Activated gamma-delta T cell (primary cell): ENCODE measurements around the gene MRGPRX2.

Experiments
- DNase-seq: peaks from one replicate; lab custom pipeline; 2025; lab: John Stamatoyannopoulos, UW

MRGPRX2 gene

DNA sequence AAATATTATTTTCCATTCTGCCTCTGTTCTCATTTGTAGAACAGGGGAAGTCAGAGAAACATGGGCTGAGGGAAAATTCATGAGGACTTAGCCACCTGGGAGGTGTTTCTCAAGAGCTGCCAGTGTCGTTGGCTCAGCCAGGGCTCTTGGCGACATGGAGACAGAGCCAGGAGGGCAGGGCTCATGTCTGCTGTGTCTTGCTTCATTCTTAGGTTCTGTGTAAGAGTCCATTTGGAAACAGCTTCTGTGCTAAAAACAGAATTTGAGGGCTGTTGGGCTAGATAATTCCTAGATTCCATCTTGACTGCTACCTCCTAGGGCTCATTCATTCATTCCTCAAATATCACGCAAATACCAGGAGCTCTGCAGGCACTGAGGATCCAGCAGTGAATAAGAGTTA, 15.1 kb upstream of the MRGPRX2 start:
- DNase-seq: no peak

DNA sequence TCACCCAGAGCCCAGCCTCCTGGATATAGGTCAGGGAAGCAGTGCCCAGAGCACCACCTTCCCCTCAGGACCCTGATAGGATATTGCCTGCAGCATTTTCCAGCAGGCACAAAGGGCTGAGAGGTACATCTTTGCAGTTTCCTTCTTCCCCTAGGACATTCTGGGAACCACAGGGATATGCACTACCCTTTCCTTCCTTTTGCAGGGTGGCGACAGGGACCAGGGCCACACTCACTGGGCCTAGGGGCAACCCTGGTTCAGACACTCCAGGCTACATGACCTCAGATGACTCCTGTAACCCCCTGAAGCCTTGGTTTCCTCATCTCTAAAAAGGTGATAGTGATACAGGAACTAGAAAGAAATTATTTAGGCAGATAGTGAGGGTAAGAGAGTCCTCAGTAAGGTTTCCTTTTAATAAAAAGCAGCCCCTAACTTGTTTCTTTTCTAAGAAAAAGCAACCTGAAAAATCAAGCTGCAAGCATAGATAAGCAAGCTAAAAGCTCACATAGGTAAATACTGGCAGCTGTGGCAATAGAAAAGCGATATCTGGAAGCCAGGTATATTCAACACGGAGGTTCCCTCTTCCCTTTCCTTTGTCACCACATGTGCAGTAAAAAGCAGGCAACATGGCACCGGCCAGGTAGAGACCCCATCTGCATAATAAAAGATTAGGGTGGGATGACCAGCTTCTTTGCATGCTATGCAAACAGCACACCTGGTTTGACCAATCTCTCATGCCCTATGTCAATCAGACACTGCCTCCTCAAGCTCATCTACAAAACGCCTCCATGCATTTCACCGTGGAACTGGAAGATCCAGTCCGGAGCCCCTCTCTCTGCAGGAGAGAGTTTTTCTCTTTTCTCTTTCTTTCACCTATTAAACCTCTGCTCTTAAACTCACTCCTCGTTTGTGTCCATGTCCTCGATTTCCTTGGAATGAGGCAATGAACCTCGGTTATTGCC, 13.2 kb upstream of the MRGPRX2 start:
- DNase-seq: no peak

DNA sequence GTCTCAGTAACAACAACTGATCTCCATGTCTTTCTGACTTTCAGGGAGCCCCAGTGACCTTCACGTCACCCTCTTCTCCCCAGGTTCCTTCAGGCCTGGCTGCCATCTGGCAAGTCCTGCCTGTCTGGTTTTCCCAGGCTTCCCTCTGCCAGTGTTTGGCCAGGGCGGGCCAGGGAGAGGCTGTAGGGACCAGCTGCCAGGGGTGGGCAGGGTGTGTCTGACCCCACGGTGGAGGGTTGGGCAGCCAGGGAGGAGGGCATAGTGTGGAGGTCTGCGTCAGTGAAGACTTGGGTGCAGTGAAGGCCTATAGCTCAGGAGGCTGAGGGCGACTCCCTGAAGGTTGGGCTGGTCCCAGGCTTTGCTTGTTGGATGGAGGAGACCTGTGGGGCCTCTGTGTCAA, 11.9 kb upstream of the MRGPRX2 start:
- DNase-seq: no peak

DNA sequence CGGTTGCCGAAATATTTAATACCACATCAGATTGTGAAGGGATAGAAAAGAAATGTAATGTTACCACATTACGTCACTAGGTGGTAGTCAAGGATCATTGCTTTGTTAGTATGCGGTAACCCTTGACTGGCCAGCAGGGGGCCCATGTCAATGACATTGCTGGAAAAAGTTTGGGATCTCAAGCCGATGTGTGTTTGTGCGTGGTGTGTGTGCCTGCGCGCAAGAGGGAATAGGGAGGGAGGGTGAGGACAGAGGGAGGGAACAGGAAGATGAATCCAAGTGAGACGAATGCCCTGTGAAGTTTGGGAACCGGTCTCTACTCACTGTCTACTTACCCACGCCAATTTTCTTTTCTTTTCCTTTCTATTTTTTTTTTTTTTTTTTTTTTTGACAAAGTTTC, 10.7 kb upstream of the MRGPRX2 start:
- no peak for DNase-seq

DNA sequence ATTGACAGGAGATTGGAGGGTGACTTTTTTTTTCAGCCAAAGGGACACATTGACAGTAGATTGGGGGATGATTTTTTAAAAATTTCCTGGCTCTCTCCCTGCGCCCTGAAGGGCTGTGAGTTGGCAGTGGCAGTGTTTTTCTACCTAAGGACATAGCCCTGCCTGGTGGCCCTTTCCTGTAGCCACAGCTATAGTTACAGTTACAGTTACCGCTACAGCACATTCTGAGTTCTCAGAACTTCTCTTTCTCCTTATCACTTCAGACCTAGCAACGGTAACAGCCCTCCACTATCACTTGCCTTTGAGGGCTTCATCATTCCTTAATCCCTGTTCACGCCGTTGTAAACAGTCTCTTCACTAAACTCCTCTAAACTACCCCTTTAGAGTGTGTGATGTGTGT, 684 bp downstream of the MRGPRX2 start:
- DNase-seq: no peak

DNA sequence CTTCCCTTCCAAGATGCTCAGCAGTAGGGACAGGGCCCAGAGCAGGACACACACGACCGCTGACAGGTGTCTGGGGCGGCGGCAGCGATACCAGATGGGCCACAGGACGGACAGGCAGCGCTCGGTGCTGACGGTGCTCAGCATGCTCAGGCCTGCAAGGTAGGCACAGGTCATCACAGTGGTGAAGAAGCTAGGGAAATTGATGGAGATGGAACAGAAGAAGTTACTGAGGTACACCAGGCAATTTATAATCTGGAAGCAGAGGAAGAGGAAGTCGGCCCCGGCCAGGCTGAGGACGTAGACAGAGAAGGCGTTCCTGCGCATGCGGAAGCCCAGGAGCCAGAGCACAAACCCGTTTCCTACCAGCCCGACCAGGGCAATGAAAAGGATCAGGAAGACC, 4.6 kb downstream of the MRGPRX2 start:
- no peak for DNase-seq

DNA sequence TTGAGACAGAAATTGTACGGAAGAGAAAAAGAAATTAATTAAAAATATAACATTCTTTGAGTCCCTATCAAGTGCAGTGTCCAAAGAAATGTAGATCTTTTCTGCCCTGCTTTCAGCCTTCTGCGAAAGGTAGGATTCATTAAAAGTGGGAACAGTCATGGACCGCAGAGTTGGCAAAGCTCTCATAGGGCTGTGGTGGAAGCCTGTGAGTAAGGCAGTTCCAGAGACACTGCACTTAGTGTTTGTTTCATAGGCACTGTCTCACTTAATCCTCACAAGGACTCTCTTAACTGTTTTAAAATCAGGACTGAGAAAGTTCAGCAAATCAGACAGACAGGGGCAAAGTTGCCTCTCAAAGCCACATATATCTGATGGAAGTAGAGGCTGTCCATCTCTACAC, 5.5 kb downstream of the MRGPRX2 start:
- DNase-seq: no peak

DNA sequence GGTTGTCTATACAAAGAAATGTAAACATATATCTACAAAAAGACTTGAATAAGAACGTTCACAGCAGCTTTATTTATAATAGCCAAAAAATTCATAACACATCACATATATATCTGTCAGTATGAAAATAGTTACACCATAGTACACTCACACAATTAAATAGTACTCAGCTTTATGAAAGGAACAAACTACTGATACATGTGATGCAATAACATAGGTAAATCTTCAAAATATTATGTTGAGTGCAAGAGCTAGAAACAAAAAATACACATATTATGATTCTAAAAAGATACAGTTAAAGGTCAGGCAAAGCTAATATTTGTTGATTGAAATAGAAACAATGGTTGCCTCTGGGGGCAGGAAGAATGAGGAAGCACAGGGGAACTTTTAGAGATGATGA, 6.6 kb downstream of the MRGPRX2 start:
- no peak for DNase-seq

DNA sequence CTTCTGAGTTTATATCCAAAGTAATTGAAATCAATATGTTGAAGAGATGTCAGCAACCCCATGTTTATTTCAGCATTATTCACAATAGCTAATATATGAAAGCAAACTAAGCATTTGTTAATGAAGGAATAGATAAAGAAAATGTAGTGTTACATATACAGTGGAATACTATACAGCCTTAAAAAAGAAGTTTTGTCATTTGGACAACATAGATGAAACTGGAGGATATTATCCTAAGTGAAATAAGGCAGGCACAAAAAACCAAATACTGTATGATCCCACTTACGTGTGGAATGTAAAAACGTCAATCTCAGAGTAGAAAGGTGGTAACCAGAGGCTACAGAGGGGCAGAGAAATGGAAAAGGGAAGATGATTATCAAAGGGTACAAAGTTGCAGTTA, 10.2 kb downstream of the MRGPRX2 start:
- DNase-seq: no peak

DNA sequence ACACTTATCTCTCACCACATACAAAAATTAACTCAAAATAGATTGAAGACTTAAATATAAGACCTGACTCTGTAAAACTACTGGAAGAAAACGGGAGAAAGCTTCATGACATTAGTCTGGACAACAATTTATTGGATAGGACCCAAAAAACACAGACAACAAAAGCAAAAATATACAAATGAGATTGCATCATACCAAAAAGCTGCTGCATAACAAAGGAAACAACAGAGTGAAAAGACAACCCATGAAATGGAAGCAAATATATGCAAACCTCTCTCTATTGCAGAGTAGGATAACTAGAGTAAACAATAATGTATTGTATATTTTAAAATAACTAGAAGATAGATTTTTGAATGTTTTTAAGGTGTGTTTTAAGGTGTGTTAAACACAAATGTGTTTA, 11.2 kb downstream of the MRGPRX2 start:
- no peak for DNase-seq

DNA sequence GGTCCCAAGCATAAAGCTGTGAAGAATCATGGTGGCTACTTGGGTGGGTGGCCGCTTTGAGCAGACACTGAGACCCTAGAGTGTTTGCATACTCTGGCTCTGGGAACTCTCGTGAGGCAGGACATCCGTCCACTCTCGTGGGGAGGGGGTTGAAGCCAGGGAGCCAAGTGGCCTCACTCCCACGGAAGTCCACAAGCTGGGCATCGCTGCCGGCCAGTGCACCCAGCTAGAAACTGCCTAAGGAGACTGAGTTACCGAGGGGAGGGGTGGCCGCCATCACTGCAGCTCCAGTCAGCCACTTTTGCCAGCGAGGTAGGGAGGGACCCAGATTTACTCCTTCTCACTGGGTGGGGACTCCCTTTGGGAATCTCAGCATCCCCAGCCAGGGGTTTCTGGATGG, 20.5 kb downstream of the MRGPRX2 start:
- DNase-seq: no peak

DNA sequence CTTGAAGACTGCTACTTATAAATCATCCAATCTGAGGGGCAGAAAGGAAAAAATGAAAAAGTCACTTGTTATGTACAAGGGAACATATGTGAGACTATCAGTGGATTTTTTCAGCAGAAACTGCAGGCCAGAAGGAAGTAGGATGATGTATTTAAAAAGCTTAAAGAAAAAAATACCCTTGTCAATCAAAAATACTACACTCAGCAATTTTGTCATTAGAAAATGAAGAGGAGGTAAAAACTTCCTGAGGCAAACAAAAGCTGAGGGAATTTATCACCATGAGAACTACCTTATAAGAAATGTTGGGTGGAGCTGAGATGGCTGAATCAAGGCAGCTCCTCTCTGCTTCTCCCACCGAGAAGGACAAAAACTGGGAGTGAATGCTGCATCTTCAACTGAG, 21.1 kb downstream of the MRGPRX2 start:
- DNase-seq: no peak

DNA sequence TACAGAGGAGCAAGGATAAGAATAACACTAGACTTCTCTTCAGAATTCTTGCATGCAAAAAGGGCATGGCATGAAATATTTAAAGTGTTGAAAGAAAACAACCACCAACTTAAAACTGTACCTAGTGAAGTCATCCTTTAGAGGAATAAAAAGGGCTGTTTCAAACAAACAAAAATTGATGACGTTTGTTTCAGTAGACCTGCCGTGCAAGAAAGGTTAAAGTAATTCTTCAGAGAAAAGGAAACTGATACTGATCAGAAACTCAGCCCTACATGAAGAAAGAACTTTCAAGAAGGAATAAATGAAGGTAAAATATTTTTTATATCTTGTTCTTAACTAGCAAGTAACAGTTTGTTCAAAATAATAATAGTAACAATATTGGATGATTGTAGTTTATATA, 27.5 kb downstream of the MRGPRX2 start:
- DNase-seq: no peak

DNA sequence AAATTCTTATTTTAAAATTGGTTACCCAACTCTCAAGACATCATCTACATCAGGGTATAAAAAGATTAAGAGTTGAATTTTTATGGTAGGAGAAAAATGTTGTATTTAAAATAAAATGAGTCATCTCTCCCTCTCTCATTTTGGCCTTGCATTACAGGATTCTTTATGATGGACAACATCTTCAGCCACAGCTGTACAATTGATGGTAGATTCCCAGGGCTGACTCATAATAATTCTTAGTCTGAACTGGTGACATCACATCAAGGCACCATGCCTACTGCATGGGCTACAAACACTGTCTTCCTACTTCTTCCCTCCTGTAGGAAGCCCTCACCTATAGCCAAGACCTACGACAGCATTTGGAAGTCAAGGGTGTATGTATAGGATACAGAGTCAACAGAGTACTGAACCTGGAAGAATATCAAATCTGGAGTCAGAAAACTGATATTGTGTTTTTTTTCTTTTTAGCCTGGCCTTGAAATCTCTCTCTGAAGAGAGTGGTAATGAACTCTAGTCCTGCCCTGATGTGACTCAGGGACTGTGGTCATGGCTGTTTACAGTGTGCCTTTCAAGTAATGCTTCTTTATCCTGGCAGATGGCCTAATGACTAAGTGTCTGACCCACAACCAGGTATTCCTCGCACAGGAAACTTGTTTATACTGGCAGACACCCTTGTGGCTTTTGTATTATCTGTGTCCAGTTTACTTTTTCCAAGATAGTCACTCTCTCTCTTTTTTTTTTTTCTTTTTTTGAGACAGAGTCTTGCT, 32.5 kb downstream of the MRGPRX2 start:
- no peak for DNase-seq

DNA sequence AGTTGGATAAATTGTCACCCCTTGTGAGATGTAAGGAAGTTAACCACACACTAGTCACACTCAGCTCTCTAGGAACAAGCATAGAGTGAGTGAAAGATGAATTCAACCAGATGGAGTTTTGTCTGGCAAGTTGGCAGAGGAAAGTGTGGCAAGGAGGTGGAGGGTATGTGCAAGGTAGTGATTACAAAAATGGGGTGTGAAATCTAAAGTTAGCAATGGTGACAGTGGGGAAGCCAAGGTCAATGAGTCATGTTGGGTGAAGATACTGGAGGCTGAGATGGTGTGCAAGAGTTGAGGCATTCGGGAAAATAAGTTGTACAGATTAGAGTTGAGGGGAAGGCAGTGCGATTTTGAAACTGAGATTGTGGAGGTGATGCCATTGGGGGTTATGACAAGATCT, 33.7 kb downstream of the MRGPRX2 start:
- no peak for DNase-seq

DNA sequence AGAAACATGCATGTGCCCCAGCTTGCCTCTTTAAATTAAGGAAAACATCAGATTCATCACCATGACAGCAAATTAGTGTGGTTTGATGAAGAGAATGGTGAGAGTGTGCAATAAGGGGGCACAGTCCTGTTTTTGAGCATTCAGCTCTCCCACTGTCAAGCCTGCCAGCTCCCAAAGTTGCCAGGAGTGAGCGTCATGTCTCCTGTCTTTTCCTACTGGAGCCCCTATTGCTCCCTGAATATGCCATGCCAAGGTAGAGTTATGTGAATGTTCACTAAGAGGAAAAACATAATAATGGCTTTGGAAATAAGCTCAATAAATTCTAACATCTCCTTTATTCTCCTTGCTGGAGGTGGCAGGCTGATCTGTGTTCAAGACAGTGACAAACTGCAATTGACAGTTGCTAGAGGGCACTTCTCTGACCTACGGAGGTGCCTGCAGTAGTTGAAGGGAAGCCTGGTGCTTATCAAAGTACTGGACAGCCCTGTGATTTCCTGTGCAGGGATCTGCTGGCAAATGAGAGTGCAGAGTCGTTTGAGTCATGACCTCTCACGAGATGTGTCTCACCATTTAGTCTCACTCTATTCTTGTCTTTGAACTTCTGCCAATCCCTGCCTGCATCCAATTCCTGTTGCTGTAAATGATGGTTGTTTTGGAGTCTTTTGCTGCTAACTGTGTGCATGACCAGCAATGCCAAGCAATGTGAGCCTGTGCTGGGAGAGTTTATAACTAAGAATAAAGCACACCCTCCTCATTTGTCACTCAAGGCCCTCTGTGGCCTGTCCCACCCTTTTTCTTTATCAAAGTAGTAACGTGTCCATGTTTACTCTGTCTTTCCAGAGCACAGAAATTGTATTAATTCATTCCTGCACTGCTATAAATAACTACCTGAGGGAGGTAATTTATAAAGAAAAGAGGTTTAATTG, 34.8 kb downstream of the MRGPRX2 start:
- DNase-seq: no peak

DNA sequence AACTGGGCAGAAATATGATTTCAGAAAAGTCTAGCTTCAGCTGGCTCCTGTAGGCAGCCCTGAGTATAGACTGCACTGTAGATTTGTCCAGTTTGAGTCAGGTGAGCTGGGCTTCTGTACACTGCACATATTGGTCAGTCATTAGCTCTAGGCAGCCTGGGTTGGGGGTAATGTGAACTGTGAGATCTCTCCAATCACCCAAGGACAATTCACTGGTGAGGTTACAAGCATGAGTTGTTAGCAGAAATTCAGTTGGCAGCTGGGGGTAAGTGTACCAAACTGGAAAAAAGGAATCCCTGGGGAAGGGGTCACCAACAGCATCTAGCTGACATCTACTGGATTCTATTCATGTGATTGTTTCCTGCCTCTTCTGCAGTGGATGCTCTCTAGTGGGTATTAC, 39.7 kb downstream of the MRGPRX2 start:
- DNase-seq: no peak

DNA sequence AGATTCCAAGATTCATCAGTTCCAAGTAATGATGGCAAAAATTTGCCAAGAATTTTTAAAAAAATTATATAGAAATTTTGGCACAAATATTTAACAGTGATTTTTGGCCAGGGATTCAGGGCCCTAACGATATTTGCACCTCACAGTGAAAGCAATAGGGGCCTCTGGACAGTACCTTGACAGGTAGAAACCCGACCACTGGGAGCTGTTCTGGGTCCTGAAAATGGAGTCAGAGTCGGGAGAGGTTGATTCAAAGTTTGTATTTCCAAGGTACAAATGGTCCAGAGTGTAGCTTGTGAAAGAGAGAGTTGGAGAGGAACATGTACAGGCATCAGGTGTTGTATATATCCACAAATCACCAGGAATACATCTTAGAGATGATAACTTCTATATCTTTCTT, 41.6 kb downstream of the MRGPRX2 start:
- no peak for DNase-seq

DNA sequence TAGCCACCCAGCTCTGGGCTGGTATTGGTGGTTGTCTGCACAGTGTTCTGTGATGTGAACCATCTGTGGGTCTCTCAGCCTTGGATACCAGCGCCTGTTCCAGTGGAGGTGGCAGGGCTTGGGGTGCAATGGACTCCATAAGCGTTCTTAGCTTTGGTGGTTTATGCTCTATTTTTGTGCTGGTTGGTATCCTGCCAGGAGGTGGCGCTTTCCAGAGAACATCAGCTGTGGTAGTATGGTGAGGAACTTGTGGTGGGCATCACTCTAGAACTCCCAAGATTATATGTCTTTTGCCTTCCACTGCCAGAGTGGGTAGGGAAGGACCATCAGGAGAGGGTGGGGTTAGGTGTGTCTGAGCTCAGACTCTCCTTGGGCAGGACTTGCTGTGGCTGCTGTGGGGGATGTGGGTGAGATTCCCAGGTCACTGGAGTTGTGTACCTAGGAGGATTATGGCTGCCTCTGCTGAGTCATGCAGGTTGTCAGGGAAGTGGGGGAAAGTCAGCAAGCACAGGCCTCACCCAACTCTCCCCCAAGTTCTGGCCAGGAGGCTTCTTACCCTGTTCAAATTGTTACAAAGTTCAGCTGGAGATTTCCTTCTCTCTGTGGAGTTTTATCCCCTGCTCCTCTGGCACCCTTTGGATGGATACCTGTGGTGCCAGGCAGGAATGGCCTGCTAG, 47.2 kb downstream of the MRGPRX2 start:
- DNase-seq: no peak

DNA sequence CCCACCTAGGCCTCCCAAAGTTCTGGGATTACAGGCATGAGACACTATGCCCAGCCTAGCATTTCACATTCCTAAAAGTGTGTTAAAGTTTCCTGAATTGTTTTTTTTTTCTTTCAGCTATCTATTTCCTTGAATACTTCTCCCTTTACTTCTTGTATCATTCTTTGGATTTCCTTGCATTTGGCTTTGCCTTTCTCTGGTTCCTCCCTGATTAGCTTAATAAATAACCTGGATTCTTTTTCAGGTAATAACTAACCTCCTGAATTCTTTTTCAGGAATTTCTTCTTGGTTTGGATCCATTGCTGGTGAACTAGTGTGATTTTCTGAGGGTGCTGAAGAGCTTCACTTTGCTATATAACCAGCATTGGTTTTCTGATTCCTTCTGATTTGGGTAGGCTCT, 47.9 kb downstream of the MRGPRX2 start:
- DNase-seq: no peak
